ENCODE measurements around the gene RNASE11.
"Not testable (repeated sequence)": the region's sequence is repeated elsewhere in the genome, so short reads cannot be mapped to it uniquely, and the experiment has no call there.

Gene RNASE11

GRCh38 chr14:20603813-20604690 lies 16.3 kb upstream of the RNASE11 start:
- WGBS (ENCODE audit: insufficient coverage, insufficient read length): no CpG with 5 or more reads among the region's 13 CpGs
- DNase-seq (ENCODE audit: low read depth, low spot score): no peak
- Histone ChIP-seq H3K4me3 (ENCODE audit: low read length) (no peak overlapping the region), H3K27me3 (ENCODE audit: control insufficient read depth, insufficient read depth, low read length) (no peaks in the 10 kb centered on the region), H3K9me3 (ENCODE audit: control insufficient read depth, insufficient read depth, low read length) (no peaks in the 10 kb centered on the region), H3K4me1 (ENCODE audit: control insufficient read depth, insufficient read depth, low read length) (no peaks in the 10 kb centered on the region), H3K36me3 (ENCODE audit: control insufficient read depth, insufficient read depth, low read length) (no peaks in the 10 kb centered on the region), H3K27ac (ENCODE audit: low read length) (no peak overlapping the region)

- H3K36me3 ChIP-seq (ENCODE audit: control insufficient read depth, insufficient read depth, low read length): no peaks in the 10 kb centered on the region
- no peaks in the 10 kb centered on the region for H3K27me3 ChIP-seq (ENCODE audit: control insufficient read depth, insufficient read depth, low read length)
- no CpG with 5 or more reads among the region's 9 CpGs for WGBS (ENCODE audit: insufficient coverage, insufficient read length)
- no peak for DNase-seq (ENCODE audit: low read depth, low spot score)
- no peak overlapping the region for H3K27ac ChIP-seq (ENCODE audit: low read length)
- no peaks in the 10 kb centered on the region for H3K4me1 ChIP-seq (ENCODE audit: control insufficient read depth, insufficient read depth, low read length)
- H3K4me3 ChIP-seq (ENCODE audit: low read length): no peak overlapping the region
- H3K9me3 ChIP-seq (ENCODE audit: control insufficient read depth, insufficient read depth, low read length): no peaks in the 10 kb centered on the region
Observed at GRCh38 chr14:20602583-20602982, 14.8 kb upstream of the RNASE11 start.

GRCh38 chr14:20601522-20601921 lies 13.7 kb upstream of the RNASE11 start:
- H3K4me3 ChIP-seq (ENCODE audit: low read length): no peak overlapping the region
- no peak overlapping the region for H3K27ac ChIP-seq (ENCODE audit: low read length)
- no peaks in the 10 kb centered on the region for H3K36me3 ChIP-seq (ENCODE audit: control insufficient read depth, insufficient read depth, low read length)
- H3K9me3 ChIP-seq (ENCODE audit: control insufficient read depth, insufficient read depth, low read length): no peaks in the 10 kb centered on the region
- no CpG with 5 or more reads among the region's 12 CpGs for WGBS (ENCODE audit: insufficient coverage, insufficient read length)
- no peak for DNase-seq (ENCODE audit: low read depth, low spot score)
- H3K27me3 ChIP-seq (ENCODE audit: control insufficient read depth, insufficient read depth, low read length): no peaks in the 10 kb centered on the region
- no peaks in the 10 kb centered on the region for H3K4me1 ChIP-seq (ENCODE audit: control insufficient read depth, insufficient read depth, low read length)

GRCh38 chr14:20597108-20597507 lies 9.3 kb upstream of the RNASE11 start:
- DNase-seq (ENCODE audit: low read depth, low spot score): no peak
- no peaks in the 10 kb centered on the region for H3K9me3 ChIP-seq (ENCODE audit: control insufficient read depth, insufficient read depth, low read length)
- H3K27me3 ChIP-seq (ENCODE audit: control insufficient read depth, insufficient read depth, low read length): no peaks in the 10 kb centered on the region
- H3K36me3 ChIP-seq (ENCODE audit: control insufficient read depth, insufficient read depth, low read length): no peaks in the 10 kb centered on the region
- no peak overlapping the region for H3K4me3 ChIP-seq (ENCODE audit: low read length)
- H3K4me1 ChIP-seq (ENCODE audit: control insufficient read depth, insufficient read depth, low read length): no peaks in the 10 kb centered on the region
- H3K27ac ChIP-seq (ENCODE audit: low read length): no peak overlapping the region
- no CpG with 5 or more reads among the region's 1 CpG for WGBS (ENCODE audit: insufficient coverage, insufficient read length)

- WGBS (ENCODE audit: insufficient coverage, insufficient read length): no CpG with 5 or more reads among the region's 3 CpGs
- not testable (repeated sequence) for H3K27me3 ChIP-seq (ENCODE audit: control insufficient read depth, insufficient read depth, low read length); H3K4me1 ChIP-seq (ENCODE audit: control insufficient read depth, insufficient read depth, low read length); H3K9me3 ChIP-seq (ENCODE audit: control insufficient read depth, insufficient read depth, low read length); H3K27ac ChIP-seq (ENCODE audit: low read length); H3K4me3 ChIP-seq (ENCODE audit: low read length); H3K36me3 ChIP-seq (ENCODE audit: control insufficient read depth, insufficient read depth, low read length); DNase-seq (ENCODE audit: low read depth, low spot score)
Observed at GRCh38 chr14:20595726-20596125, 7.9 kb upstream of the RNASE11 start.

- Histone ChIP-seq H3K27me3 (ENCODE audit: control insufficient read depth, insufficient read depth, low read length) (no peaks in the 10 kb centered on the region), H3K36me3 (ENCODE audit: control insufficient read depth, insufficient read depth, low read length) (no peaks in the 10 kb centered on the region), H3K27ac (ENCODE audit: low read length) (no peak overlapping the region), H3K4me1 (ENCODE audit: control insufficient read depth, insufficient read depth, low read length) (no peaks in the 10 kb centered on the region), H3K9me3 (ENCODE audit: control insufficient read depth, insufficient read depth, low read length) (no peaks in the 10 kb centered on the region), H3K4me3 (ENCODE audit: low read length) (no peak overlapping the region)
- no peak for DNase-seq (ENCODE audit: low read depth, low spot score)
- WGBS (ENCODE audit: insufficient coverage, insufficient read length): no CpG with 5 or more reads among the region's 1 CpG
Observed at GRCh38 chr14:20592574-20592973, 4.8 kb upstream of the RNASE11 start.

- no peak within 1 kb of the TSS for H3K27ac ChIP-seq (ENCODE audit: low read length)
- H3K9me3 ChIP-seq (ENCODE audit: control insufficient read depth, insufficient read depth, low read length): no peaks in the 10 kb centered on the region
- no peaks in the 10 kb centered on the region for H3K27me3 ChIP-seq (ENCODE audit: control insufficient read depth, insufficient read depth, low read length)
- H3K36me3 ChIP-seq (ENCODE audit: control insufficient read depth, insufficient read depth, low read length): no peaks in the 10 kb centered on the region
- H3K4me3 ChIP-seq (ENCODE audit: low read length): no peak within 1 kb of the TSS
- WGBS (ENCODE audit: insufficient coverage, insufficient read length): no CpG with 5 or more reads among the region's 4 CpGs
- no peaks in the 10 kb centered on the region for H3K4me1 ChIP-seq (ENCODE audit: control insufficient read depth, insufficient read depth, low read length)
- DNase-seq (ENCODE audit: low read depth, low spot score): no peak
Observed at GRCh38 chr14:20591235-20591634, 3.4 kb upstream of the RNASE11 start, which contains the start of gene RNASE12. RNASE12 (minus strand) TSS chr14:20591376; CDS start chr14:20590723, 653 bp downstream.

GRCh38 chr14:20583908-20584307 lies 3.9 kb downstream of the RNASE11 start:
- no peak for DNase-seq (ENCODE audit: low read depth, low spot score)
- Histone ChIP-seq H3K4me1 (ENCODE audit: control insufficient read depth, insufficient read depth, low read length) (peaks cover 5% of the 10 kb centered on the region), H3K4me3 (ENCODE audit: low read length) (no peak overlapping the region), H3K27me3 (ENCODE audit: control insufficient read depth, insufficient read depth, low read length) (no peaks in the 10 kb centered on the region), H3K27ac (ENCODE audit: low read length) (no peak overlapping the region), H3K9me3 (ENCODE audit: control insufficient read depth, insufficient read depth, low read length) (no peaks in the 10 kb centered on the region), H3K36me3 (ENCODE audit: control insufficient read depth, insufficient read depth, low read length) (no peaks in the 10 kb centered on the region)
- WGBS (ENCODE audit: insufficient coverage, insufficient read length): no CpG with 5 or more reads among the region's 5 CpGs

GRCh38 chr14:20583142-20583541 lies 4.7 kb downstream of the RNASE11 start:
- H3K27me3 ChIP-seq (ENCODE audit: control insufficient read depth, insufficient read depth, low read length): no peaks in the 10 kb centered on the region
- H3K4me1 ChIP-seq (ENCODE audit: control insufficient read depth, insufficient read depth, low read length): peaks cover 8% of the 10 kb centered on the region
- H3K4me3 ChIP-seq (ENCODE audit: low read length): no peak overlapping the region
- H3K27ac ChIP-seq (ENCODE audit: low read length): no peak overlapping the region
- no peaks in the 10 kb centered on the region for H3K9me3 ChIP-seq (ENCODE audit: control insufficient read depth, insufficient read depth, low read length)
- H3K36me3 ChIP-seq (ENCODE audit: control insufficient read depth, insufficient read depth, low read length): no peaks in the 10 kb centered on the region
- DNase-seq (ENCODE audit: low read depth, low spot score): no peak

- no CpG with 5 or more reads among the region's 4 CpGs for WGBS (ENCODE audit: insufficient coverage, insufficient read length)
- Histone ChIP-seq H3K27me3 (ENCODE audit: control insufficient read depth, insufficient read depth, low read length) (no peaks in the 10 kb centered on the region), H3K4me3 (ENCODE audit: low read length) (no peak overlapping the region), H3K9me3 (ENCODE audit: control insufficient read depth, insufficient read depth, low read length) (no peaks in the 10 kb centered on the region), H3K4me1 (ENCODE audit: control insufficient read depth, insufficient read depth, low read length) (peaks cover 8% of the 10 kb centered on the region), H3K27ac (ENCODE audit: low read length) (no peak overlapping the region), H3K36me3 (ENCODE audit: control insufficient read depth, insufficient read depth, low read length) (no peaks in the 10 kb centered on the region)
- DNase-seq (ENCODE audit: low read depth, low spot score): no peak
Observed at GRCh38 chr14:20580242-20580641, 7.6 kb downstream of the RNASE11 start.

All from iPS DF 6.9 (cell line).